Kidney (tissue), 14 donors: ENCODE data around the gene TBC1D8. TPM values are rescaled to one million over a fixed set of nuclear protein-coding genes. Genes with fewer than 3 reads are reported as not detected.

Experiments used
- DNase-seq, 5 donors: peaks; one replicate each; pipeline ENCODE4 v3.0.0-alpha.2; 2013 to 2020
- FAIRE-seq: peaks from 2 replicates; lab custom pipeline; 2012; peaks lifted over from hg19 to GRCh38; lab: Jason Lieb, UNC
- H3K27ac ChIP-seq, 2 donors: one replicate each; pipeline ENCODE4 v1.7.0; 2013; ENCODE audit warnings: low read depth in 2 of 2, low read length in 2 of 2, inconsistent platforms in 1 of 2
- H3K27me3 ChIP-seq: one replicate; pipeline ENCODE4 v1.7.1; 2013; ENCODE audit warnings: low read length, inconsistent platforms; ENCODE audit not compliant: control insufficient read depth, insufficient read depth
- H3K36me3 ChIP-seq, 3 donors: one replicate each; pipeline versions ENCODE4 v1.7.0 to v1.7.1; 2013; ENCODE audit warnings: low read length in 3 of 3, control low read depth in 1 of 3, inconsistent platforms in 1 of 3; ENCODE audit not compliant: insufficient read depth in 3 of 3, control insufficient read depth in 2 of 3
- H3K4me1 ChIP-seq, 3 donors: one replicate each; pipeline versions ENCODE4 v1.7.0 to v1.7.1; 2013; ENCODE audit warnings: low read length in 3 of 3, inconsistent platforms in 1 of 3, low read depth in 1 of 3; ENCODE audit not compliant: control insufficient read depth in 2 of 3, insufficient read depth in 2 of 3
- H3K4me3 ChIP-seq, 3 donors: one replicate each; pipeline versions ENCODE4 v1.7.0 to v1.8.1; 2013; ENCODE audit warnings: low read length in 3 of 3, control low read depth in 1 of 3, inconsistent platforms in 1 of 3
- H3K9ac ChIP-seq, 3 donors: one replicate each; pipeline versions ENCODE4 v1.7.0 to v1.7.1; 2013; ENCODE audit warnings: low read length in 3 of 3, control low read depth in 1 of 3, inconsistent platforms in 1 of 3
- H3K9me3 ChIP-seq, 3 donors: one replicate each; pipeline versions ENCODE4 v1.7.0 to v1.7.1; 2013; ENCODE audit warnings: low read length in 3 of 3, control low read depth in 1 of 3, inconsistent platforms in 1 of 3; ENCODE audit not compliant: control insufficient read depth in 2 of 3, insufficient read depth in 1 of 3
- intact Hi-C: fragments of 100-400 bp; cut with DNase I; formaldehyde crosslinking; loops from one replicate; pipeline ENCODE4 v1.11.1; 2022
- polyA plus RNA-seq: library from polyadenylated mRNA; stranded (reverse); fragments of 350-450 nt; fragmentation: Illumina TruSeq; extraction: RNeasy Lipid Tissue Mini Kit (QIAGEN cat#74804); gene quantifications from one replicate; pipeline ENCODE4 v1.2.3, GENCODE V29; 2014; ENCODE audit warnings: low read depth, low replicate concordance; ENCODE audit not compliant: insufficient read depth
- total RNA-seq: library from RNA; stranded (reverse); fragmentation: NEBNext Ultra II Directional; extraction: Animal tissue kit (Norgen Biotek cat#: 25700); gene quantifications from one replicate; pipeline ENCODE4 v1.2.1, GENCODE V29; 2021
- TF ChIP-seq, protein P1 (sequence below): IDR thresholded peaks from 3 replicates; pipeline ENCODE4 v1.5.1; 2012; ENCODE audit warnings: mild to moderate bottlenecking, moderate library complexity, borderline replicate concordance; ENCODE audit not compliant: insufficient read depth; ENCODE audit errors: extremely low read depth
- donor health status: control.
- donor health status: control.
- donor health status: control.
- donor health status: control.
- donor health status: control.
- donor health status: DM: yes; HTN: yes; CAD: no.
- donor health status: Normal renal cell carcinoma (clear cell type).

TBC1D8 gene
- total and polyA plus RNA-seq, 2 donors from 2014 or later, result 7.4 to 47.9 TPM

DNA sequence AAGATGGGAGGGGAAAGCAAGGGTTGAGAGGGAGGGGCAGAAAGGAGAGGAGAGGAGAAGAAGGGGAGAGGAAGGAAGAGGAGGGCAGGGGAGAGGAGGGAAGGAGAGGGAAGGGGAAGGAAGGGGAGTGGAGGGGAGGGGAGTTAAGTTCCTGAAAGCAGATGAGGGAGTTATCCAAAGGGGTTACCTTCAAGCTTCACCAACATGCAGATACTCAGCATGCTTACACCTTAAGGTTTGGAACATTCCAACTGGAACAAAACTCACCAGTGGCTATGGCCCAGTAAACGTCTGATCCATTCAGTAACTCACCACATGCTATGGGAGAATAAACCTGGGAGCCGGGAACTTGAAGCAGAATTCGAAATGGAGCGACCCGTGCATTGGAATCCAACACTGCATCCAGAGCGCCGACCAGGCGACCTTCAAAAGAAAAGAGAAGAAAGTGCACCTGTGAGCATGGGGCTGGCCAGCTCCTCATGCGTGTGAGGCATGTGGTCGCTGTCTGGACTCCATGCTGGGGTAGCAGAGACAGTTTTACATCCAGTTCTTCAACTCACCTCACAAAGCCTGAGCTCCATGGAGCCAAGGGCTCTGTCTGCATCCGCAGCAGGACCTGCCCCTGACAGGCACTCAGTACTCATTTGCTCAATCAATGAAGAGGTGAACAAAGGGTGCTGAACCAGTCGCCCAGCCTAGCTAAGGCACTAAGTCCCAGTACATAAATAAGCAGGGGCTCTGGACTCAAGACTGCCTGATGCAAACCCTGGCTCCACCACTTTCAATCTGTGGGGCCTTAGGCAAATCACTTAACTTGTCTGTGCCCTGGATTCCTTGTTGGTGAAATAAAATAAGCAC lies 61.0 kb downstream of the TBC1D8 start:
- no peaks in the 10 kb centered on the region for H3K27me3 ChIP-seq
- FAIRE-seq, result no peak
- TF ChIP-seq, protein P1, sequence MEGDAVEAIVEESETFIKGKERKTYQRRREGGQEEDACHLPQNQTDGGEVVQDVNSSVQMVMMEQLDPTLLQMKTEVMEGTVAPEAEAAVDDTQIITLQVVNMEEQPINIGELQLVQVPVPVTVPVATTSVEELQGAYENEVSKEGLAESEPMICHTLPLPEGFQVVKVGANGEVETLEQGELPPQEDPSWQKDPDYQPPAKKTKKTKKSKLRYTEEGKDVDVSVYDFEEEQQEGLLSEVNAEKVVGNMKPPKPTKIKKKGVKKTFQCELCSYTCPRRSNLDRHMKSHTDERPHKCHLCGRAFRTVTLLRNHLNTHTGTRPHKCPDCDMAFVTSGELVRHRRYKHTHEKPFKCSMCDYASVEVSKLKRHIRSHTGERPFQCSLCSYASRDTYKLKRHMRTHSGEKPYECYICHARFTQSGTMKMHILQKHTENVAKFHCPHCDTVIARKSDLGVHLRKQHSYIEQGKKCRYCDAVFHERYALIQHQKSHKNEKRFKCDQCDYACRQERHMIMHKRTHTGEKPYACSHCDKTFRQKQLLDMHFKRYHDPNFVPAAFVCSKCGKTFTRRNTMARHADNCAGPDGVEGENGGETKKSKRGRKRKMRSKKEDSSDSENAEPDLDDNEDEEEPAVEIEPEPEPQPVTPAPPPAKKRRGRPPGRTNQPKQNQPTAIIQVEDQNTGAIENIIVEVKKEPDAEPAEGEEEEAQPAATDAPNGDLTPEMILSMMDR, result no peak
- intact Hi-C loops, result no loop called here
- peak in 1 of 5 donors; percentile 8 for DNase-seq
- H3K27ac ChIP-seq, result no peak overlapping the region
- H3K4me1 ChIP-seq, result no peaks in the 10 kb centered on the region
- H3K9me3 ChIP-seq, result no peaks in the 10 kb centered on the region
- H3K36me3 ChIP-seq, result no peaks in the 10 kb centered on the region
- no peak overlapping the region for H3K4me3 ChIP-seq
- no peak overlapping the region for H3K9ac ChIP-seq

- no peaks in the 10 kb centered on the region for H3K9me3 ChIP-seq
- TF ChIP-seq, protein P1, result no peak
- intact Hi-C loops, result no loop called here
- no peaks in the 10 kb centered on the region for H3K27me3 ChIP-seq
- no peaks in the 10 kb centered on the region for H3K36me3 ChIP-seq
- no peak overlapping the region for H3K27ac ChIP-seq
- no peak for DNase-seq
- no peaks in the 10 kb centered on the region for H3K4me1 ChIP-seq
- H3K9ac ChIP-seq, result no peak overlapping the region
- FAIRE-seq, result no peak
- no peak overlapping the region for H3K4me3 ChIP-seq
Observed at GRCh38 chr2:101089419-101089818, 61.8 kb downstream of the TBC1D8 start.

GRCh38 chr2:101087638-101088037 lies 63.5 kb downstream of the TBC1D8 start:
- no peak overlapping the region for H3K4me3 ChIP-seq
- H3K4me1 ChIP-seq, result peaks cover 0 to 2% (median 0%) of the 10 kb centered on the region in 3 donors
- intact Hi-C loops, result no loop called here
- no peak overlapping the region for H3K9ac ChIP-seq
- no peaks in the 10 kb centered on the region for H3K9me3 ChIP-seq
- H3K27me3 ChIP-seq, result no peaks in the 10 kb centered on the region
- FAIRE-seq, result no peak
- no peak for DNase-seq
- H3K36me3 ChIP-seq, result no peaks in the 10 kb centered on the region
- H3K27ac ChIP-seq, result no peak overlapping the region
- TF ChIP-seq, protein P1, result no peak
